22Rv1 (cell line): Measurements from ENCODE around the gene TGFB1I1.

Source experiments
- CTCF ChIP-seq: fragments of 450-650 bp; IDR thresholded peaks from 2 replicates; pipeline ENCODE4 v1.5.1; 2017; ENCODE audit warnings: mild to moderate bottlenecking
- ZFX ChIP-seq: fragments of 450-650 bp; IDR thresholded peaks from 2 replicates; pipeline ENCODE4 v1.6.1; 2017; ENCODE audit warnings: antibody characterized with exemption, borderline replicate concordance

- TF ChIP-seq CTCF (no peak), ZFX (no peak)
Measured at GRCh38 chr16:31502981-31503380, 31.0 kb downstream of the TGFB1I1 start.
